A673 (cell line): ENCODE measurements around the gene ZNF385B. TPM values are rescaled to one million over a fixed set of nuclear protein-coding genes. Genes with fewer than 3 reads are reported as not detected.

Source experiments
- BruUV-seq: library from RNA; stranded (reverse); fragments of 400-500 nt; replicated peaks from 2 replicates; lab custom pipeline; 2021; lab: Mats Ljungman, UMichigan
- CTCF ChIA-PET: fragments of 300-600 bp; sonication (Branson Sonifier 250); formaldehyde crosslinking; loops from one replicate; lab custom pipeline; 2022; ENCODE audit warnings: antibody characterized with exemption; lab: Charles Lee
- POLR2A ChIA-PET: fragments of 300-600 bp; sonication (Branson Sonifier 250); formaldehyde crosslinking; loops from one replicate; lab custom pipeline; 2022; ENCODE audit warnings: antibody characterized with exemption; ENCODE audit not compliant: low non-redundant PET; lab: Charles Lee
- DNase-seq: peaks from one replicate; pipeline ENCODE4 v3.0.0-alpha.2; 2015; ENCODE audit warnings: low spot score
- H3K27ac ChIP-seq: fragments of 200-600 bp; sonication (generic); 2 replicates; pipeline ENCODE4 v1.5.1; 2016; ENCODE audit warnings: mixed run types, low read depth, mild to moderate bottlenecking, mixed read lengths, antibody characterized with exemption, low read length; ENCODE audit not compliant: poor library complexity, severe bottlenecking
- H3K27me3 ChIP-seq: fragments of 200-600 bp; sonication (generic); replicated peaks from 2 replicates; pipeline ENCODE4 v1.6.1; 2017; ENCODE audit warnings: mixed run types, low read depth, mild to moderate bottlenecking, mixed read lengths, antibody characterized with exemption, low read length; ENCODE audit not compliant: insufficient read depth, poor library complexity
- H3K36me3 ChIP-seq: fragments of 200-600 bp; sonication (generic); 2 replicates; pipeline ENCODE4 v1.6.1; 2016; ENCODE audit warnings: mixed run types, mild to moderate bottlenecking, mixed read lengths, antibody characterized with exemption, low read length; ENCODE audit not compliant: insufficient read depth, poor library complexity, severe bottlenecking
- H3K4me1 ChIP-seq: fragments of 200-600 bp; sonication (generic); 2 replicates; pipeline ENCODE4 v1.6.1; 2017; ENCODE audit warnings: mixed run types, mild to moderate bottlenecking, mixed read lengths, antibody characterized with exemption, low read length; ENCODE audit not compliant: insufficient read depth, poor library complexity, severe bottlenecking
- H3K4me3 ChIP-seq: fragments of 200-600 bp; sonication (generic); 2 replicates; pipeline ENCODE4 v1.5.1; 2016; ENCODE audit warnings: low read depth, mixed run types, mild to moderate bottlenecking, mixed read lengths, low read length; ENCODE audit not compliant: poor library complexity, severe bottlenecking
- H3K9me3 ChIP-seq: fragments of 200-600 bp; sonication (generic); 2 replicates; pipeline ENCODE4 v1.6.1; 2016; ENCODE audit warnings: mixed run types, low read depth, mild to moderate bottlenecking, mixed read lengths, antibody characterized with exemption, low read length; ENCODE audit not compliant: poor library complexity, severe bottlenecking
- EZH2 ChIP-seq: fragments of 200-600 bp; sonication (generic); IDR thresholded peaks from 2 replicates; pipeline ENCODE4 v1.6.1; 2017; ENCODE audit warnings: borderline replicate concordance, low read depth, mild to moderate bottlenecking, mixed read lengths, antibody characterized with exemption, low read length; ENCODE audit not compliant: poor library complexity, severe bottlenecking
- intact Hi-C: fragments of 100-400 bp; cut with micrococcal nuclease; formaldehyde crosslinking; loops from one replicate; pipeline ENCODE4 v1.10.0; 2022; ENCODE audit not compliant: unreplicated experiment
- total RNA-seq: library from RNA; stranded (reverse); gene quantifications from 2 replicates; pipeline ENCODE4 v1.2.3, GENCODE V29; 2021
- TF ChIP-seq, protein P1 (sequence below): fragments of 300-800, 200-600 bp; sonication (generic); conservative IDR thresholded peaks from 2 replicates; pipeline ENCODE4 v1.5.1; 2017; ENCODE audit warnings: low read depth, mild to moderate bottlenecking, antibody characterized with exemption, low read length, moderate library complexity, mixed read lengths

ZNF385B gene
- total RNA-seq, 1 experiment from 2014 or later, result not detected

DNA sequence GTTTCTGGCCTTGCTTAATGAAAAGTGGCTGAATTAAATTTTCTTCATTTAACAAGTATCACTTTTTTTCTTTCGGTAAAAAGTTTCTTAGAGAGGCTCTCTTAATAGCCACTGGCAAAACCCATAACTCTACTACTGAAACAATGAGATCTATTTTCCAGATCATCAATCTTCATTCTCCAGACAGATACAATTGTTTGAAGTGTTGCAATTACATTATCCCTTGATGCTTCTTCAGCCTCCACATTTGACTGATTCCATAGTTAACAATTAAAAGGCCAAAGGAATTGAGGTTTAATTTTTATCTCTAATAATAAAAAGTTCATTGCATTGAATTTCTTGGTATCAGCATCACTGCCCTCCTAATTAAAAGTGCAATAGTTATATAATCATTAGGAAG is 176.3 kb downstream of the ZNF385B start:
- DNase-seq, result no peak
- Histone ChIP-seq H3K4me3 (no peak overlapping the region), H3K27me3 (no peaks in the 10 kb centered on the region), H3K4me1 (no peaks in the 10 kb centered on the region), H3K9me3 (no peaks in the 10 kb centered on the region), H3K36me3 (no peaks in the 10 kb centered on the region), H3K27ac (no peak overlapping the region)
- ChIA-PET CTCF (no interaction called here), POLR2A (no interaction called here)
- intact Hi-C loops, result no loop called here
- TF ChIP-seq EZH2, result no peak
- TF ChIP-seq, protein P1, sequence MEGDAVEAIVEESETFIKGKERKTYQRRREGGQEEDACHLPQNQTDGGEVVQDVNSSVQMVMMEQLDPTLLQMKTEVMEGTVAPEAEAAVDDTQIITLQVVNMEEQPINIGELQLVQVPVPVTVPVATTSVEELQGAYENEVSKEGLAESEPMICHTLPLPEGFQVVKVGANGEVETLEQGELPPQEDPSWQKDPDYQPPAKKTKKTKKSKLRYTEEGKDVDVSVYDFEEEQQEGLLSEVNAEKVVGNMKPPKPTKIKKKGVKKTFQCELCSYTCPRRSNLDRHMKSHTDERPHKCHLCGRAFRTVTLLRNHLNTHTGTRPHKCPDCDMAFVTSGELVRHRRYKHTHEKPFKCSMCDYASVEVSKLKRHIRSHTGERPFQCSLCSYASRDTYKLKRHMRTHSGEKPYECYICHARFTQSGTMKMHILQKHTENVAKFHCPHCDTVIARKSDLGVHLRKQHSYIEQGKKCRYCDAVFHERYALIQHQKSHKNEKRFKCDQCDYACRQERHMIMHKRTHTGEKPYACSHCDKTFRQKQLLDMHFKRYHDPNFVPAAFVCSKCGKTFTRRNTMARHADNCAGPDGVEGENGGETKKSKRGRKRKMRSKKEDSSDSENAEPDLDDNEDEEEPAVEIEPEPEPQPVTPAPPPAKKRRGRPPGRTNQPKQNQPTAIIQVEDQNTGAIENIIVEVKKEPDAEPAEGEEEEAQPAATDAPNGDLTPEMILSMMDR, result no peak
- BruUV-seq, result no TSS peak

DNA sequence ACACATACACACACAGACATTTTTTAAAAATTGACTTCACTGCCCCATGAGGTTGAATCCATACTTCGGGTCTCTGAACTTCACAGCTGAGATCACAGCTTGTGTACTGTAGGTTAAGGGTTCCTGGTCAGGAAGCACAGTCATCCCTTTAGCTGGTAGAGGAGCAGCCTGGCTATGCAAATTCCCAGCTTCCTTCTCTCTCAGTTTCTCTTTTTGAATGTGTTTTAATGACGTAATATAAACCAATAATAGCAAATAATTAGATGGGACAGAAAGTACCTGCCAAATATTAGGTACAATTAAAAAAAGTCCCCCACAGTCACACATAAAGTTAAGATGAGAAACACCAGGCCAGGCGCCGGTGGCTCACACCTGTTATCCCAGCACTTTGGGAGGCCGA is 178.7 kb downstream of the ZNF385B start:
- H3K4me3 ChIP-seq, result no peak overlapping the region
- intact Hi-C loops, result no loop called here
- no TSS peak for BruUV-seq
- no peaks in the 10 kb centered on the region for H3K4me1 ChIP-seq
- DNase-seq, result no peak
- ChIA-PET CTCF (no interaction called here), POLR2A (no interaction called here)
- no peak overlapping the region for H3K27ac ChIP-seq
- no peaks in the 10 kb centered on the region for H3K36me3 ChIP-seq
- no peaks in the 10 kb centered on the region for H3K9me3 ChIP-seq
- TF ChIP-seq, protein P1, result no peak
- no peaks in the 10 kb centered on the region for H3K27me3 ChIP-seq

DNA sequence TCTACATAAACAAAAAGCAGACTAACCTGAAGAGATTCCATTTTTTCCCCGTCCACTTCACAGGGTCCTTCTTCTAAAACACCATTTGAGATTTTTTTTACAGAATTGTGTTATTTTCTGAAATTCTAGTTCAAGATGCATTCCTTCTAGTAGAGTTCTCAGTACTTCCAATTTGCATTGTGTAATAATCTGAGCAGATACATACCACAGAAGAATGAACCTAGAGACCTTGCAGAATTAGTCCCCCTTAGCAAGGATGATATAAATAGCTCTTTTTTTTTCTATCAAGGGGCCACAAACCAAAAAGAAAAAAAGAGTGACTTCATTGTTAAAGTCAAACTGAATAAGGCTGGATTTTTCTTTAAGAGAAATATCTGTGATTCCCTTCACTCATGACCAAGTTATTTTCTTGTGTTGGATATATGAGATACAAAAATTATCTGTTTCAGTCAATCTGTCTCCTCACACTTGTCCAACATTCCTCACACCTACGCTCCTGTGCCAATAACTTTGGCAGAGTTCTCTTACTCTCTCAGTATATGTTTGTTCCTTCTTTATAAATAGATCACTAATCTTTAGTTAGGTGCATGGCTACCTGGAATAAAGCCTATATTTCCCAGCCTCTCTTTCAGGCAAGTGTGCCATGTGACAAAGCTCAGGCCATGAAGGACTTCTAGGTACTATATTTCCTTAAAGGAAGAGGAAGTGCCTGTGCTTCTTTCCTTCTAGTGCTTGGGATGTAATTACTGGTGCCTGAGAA is 183.5 kb downstream of the ZNF385B start:
- intact Hi-C loops, result no loop called here
- no peaks in the 10 kb centered on the region for H3K4me1 ChIP-seq
- CTCF ChIA-PET, result no interaction called here
- no peak overlapping the region for H3K4me3 ChIP-seq
- TF ChIP-seq, protein P1, result no peak
- TF ChIP-seq EZH2, result no peak
- BruUV-seq, result no TSS peak
- no peaks in the 10 kb centered on the region for H3K36me3 ChIP-seq
- no peak for DNase-seq
- no peak overlapping the region for H3K27ac ChIP-seq
- POLR2A ChIA-PET, result no interaction called here
- H3K27me3 ChIP-seq, result no peaks in the 10 kb centered on the region
- H3K9me3 ChIP-seq, result no peaks in the 10 kb centered on the region
